SK-N-SH (cell line): ENCODE measurements around the gene SUSD3. TPM values are rescaled to one million over a fixed set of nuclear protein-coding genes. Genes with fewer than 3 reads are reported as not detected.
A peak's percentile ranks its signal among the peaks of the same experiment; 100 is the strongest.

Source experiments
- CTCF ChIA-PET: fragments of 300-600, 350-600 bp; formaldehyde crosslinking; extraction: SDS; loops from one replicate; lab custom pipeline; 2021; lab: Yijun Ruan, JAX
- POLR2A ChIA-PET: fragments of 350-600 bp; sonication (Branson Sonifier 250); formaldehyde crosslinking; extraction: SDS; loops from one replicate; lab custom pipeline; 2020; ENCODE audit warnings: antibody characterized with exemption, inconsistent platforms; lab: Yijun Ruan, JAX
- DNase-seq: peaks from one replicate; pipeline ENCODE4 v3.0.0; 2012
- H2AFZ ChIP-seq: fragments of 200-600 bp; sonication (generic); 2 replicates; pipeline ENCODE4 v1.8.1; 2016; ENCODE audit warnings: antibody characterized with exemption, mild to moderate bottlenecking, low read depth
- H3F3A ChIP-seq: fragments of 200-600 bp; sonication (generic); replicated peaks from 2 replicates; pipeline ENCODE3; 2016; ENCODE audit warnings: antibody characterized with exemption, mild to moderate bottlenecking; ENCODE audit not compliant: insufficient read depth
- H3K27ac ChIP-seq, 2 experiments: fragments of 200-500 bp in 1 of 2; fragments of 200-600 bp in 1 of 2; sonication (Bioruptor generic) in 1 of 2; sonication (generic), shearing (Covaris generic) in 1 of 2; 2 replicates each; pipeline versions ENCODE4 v1.5.1 to v1.6.1; 2014 to 2016; ENCODE audit warnings: low read depth in 2 of 2, inconsistent platforms in 1 of 2, low read length in 1 of 2, mild to moderate bottlenecking in 1 of 2, mixed read lengths in 1 of 2
- H3K27me3 ChIP-seq: fragments of 200-600 bp; sonication (generic), shearing (Covaris generic); 2 replicates; pipeline ENCODE4 v1.6.1; 2016; ENCODE audit warnings: mixed run types; ENCODE audit not compliant: insufficient read depth
- H3K36me3 ChIP-seq, 2 experiments: fragments of 200-500 bp in 1 of 2; fragments of 200-600 bp in 1 of 2; sonication (Bioruptor generic) in 1 of 2; sonication (generic) in 1 of 2; replicated peaks in 1 of 2; 2 replicates each; pipeline versions ENCODE3 to v1.5.1; 2014 to 2016; ENCODE audit warnings: low read length in 1 of 2, mild to moderate bottlenecking in 1 of 2; ENCODE audit not compliant: insufficient read depth in 2 of 2, control insufficient read depth in 1 of 2
- H3K4me1 ChIP-seq, 2 experiments: fragments of 200-500 bp in 1 of 2; fragments of 200-600 bp in 1 of 2; sonication (Bioruptor generic) in 1 of 2; sonication (generic), shearing (Covaris generic) in 1 of 2; 2 replicates each; pipeline versions ENCODE4 v1.5.1 to v1.6.1; 2014 to 2016; ENCODE audit warnings: low read depth in 1 of 2, low read length in 1 of 2, mixed run types in 1 of 2; ENCODE audit not compliant: insufficient read depth in 2 of 2, control insufficient read depth in 1 of 2
- H3K4me2 ChIP-seq: fragments of 200-600 bp; sonication (generic), shearing (Covaris generic); 2 replicates; pipeline ENCODE4 v1.6.1; 2017; ENCODE audit warnings: mixed run types
- H3K4me3 ChIP-seq, 2 experiments: fragments of 200-500 bp in 1 of 2; fragments of 200-600 bp in 1 of 2; sonication (Bioruptor generic) in 1 of 2; sonication (generic), shearing (Covaris generic) in 1 of 2; 2 replicates each; pipeline versions ENCODE4 v1.5.1 to v1.8.1; 2014 to 2016; ENCODE audit warnings: low read depth in 2 of 2, inconsistent platforms in 1 of 2, low read length in 1 of 2, mild to moderate bottlenecking in 1 of 2, mixed read lengths in 1 of 2, moderate library complexity in 1 of 2
- H3K79me2 ChIP-seq: fragments of 200-600 bp; sonication (generic); 2 replicates; pipeline ENCODE4 v1.8.1; 2017; ENCODE audit warnings: mild to moderate bottlenecking; ENCODE audit not compliant: insufficient read depth
- H3K9ac ChIP-seq: fragments of 200-600 bp; sonication (generic); 2 replicates; pipeline ENCODE4 v1.6.1; 2017; ENCODE audit warnings: mixed run types
- H3K9me2 ChIP-seq: fragments of 200-600 bp; sonication (generic); 2 replicates; pipeline ENCODE4 v1.6.1; 2017; ENCODE audit warnings: mixed run types
- H3K9me3 ChIP-seq: fragments of 200-600 bp; sonication (generic); 2 replicates; pipeline ENCODE4 v1.6.1; 2017; ENCODE audit warnings: mixed run types, mild to moderate bottlenecking, moderate library complexity
- H4K20me1 ChIP-seq: fragments of 200-600 bp; sonication (generic); 2 replicates; pipeline ENCODE4 v1.6.1; 2017; ENCODE audit warnings: mild to moderate bottlenecking, mixed run types; ENCODE audit not compliant: insufficient read depth
- ELF1 ChIP-seq: IDR thresholded peaks from 2 replicates; pipeline ENCODE4 v1.4.0; 2012
- EZH2phosphoT487 ChIP-seq: fragments of 200-600 bp; sonication (generic); IDR thresholded peaks from 2 replicates; pipeline ENCODE4 v1.6.1; 2017; ENCODE audit warnings: low read depth, mixed run types, mild to moderate bottlenecking, antibody characterized with exemption, moderate library complexity, borderline replicate concordance
- FOXJ3 ChIP-seq: sonication (generic); formaldehyde crosslinking; IDR thresholded peaks from 2 replicates; pipeline ENCODE4 v1.5.1; 2020; ENCODE audit warnings: mild to moderate bottlenecking, missing genetic modification reagents
- FOXM1 ChIP-seq: IDR thresholded peaks from 2 replicates; pipeline ENCODE4 v1.4.0; 2012; ENCODE audit warnings: low read depth, mild to moderate bottlenecking
- GABPA ChIP-seq: IDR thresholded peaks from 2 replicates; pipeline ENCODE4 v1.4.0; 2012; ENCODE audit warnings: low read depth, mild to moderate bottlenecking
- GATA2 ChIP-seq: sonication (generic); formaldehyde crosslinking; IDR thresholded peaks from 2 replicates; pipeline ENCODE4 v1.5.0; 2020; ENCODE audit warnings: mild to moderate bottlenecking, missing genetic modification reagents
- MXI1 ChIP-seq: IDR thresholded peaks from 2 replicates; pipeline ENCODE4 v1.6.1; 2012; ENCODE audit warnings: mild to moderate bottlenecking, low read depth, low read length, improper control_type of control experiment
- RAD21 ChIP-seq: IDR thresholded peaks from 2 replicates; pipeline ENCODE4 v1.6.1; 2012; ENCODE audit warnings: mild to moderate bottlenecking, low read length
- SMC3 ChIP-seq: IDR thresholded peaks from 2 replicates; pipeline ENCODE4 v1.6.1; 2012; ENCODE audit warnings: low read depth, low read length, improper control_type of control experiment
- TAF1 ChIP-seq: IDR thresholded peaks from 2 replicates; pipeline ENCODE4 v1.6.1; 2012; ENCODE audit warnings: low read depth, mild to moderate bottlenecking, low read length, moderate library complexity, borderline replicate concordance
- TEAD4 ChIP-seq: IDR thresholded peaks from 2 replicates; pipeline ENCODE4 v1.4.0; 2012; ENCODE audit warnings: mild to moderate bottlenecking, borderline replicate concordance; ENCODE audit not compliant: insufficient read depth
- USF1 ChIP-seq: IDR thresholded peaks from 2 replicates; pipeline ENCODE4 v1.4.0; 2012; ENCODE audit warnings: low read depth, borderline replicate concordance
- ZBTB33 ChIP-seq: IDR thresholded peaks from 2 replicates; pipeline ENCODE4 v1.4.0; 2012; ENCODE audit warnings: low read depth, borderline replicate concordance
- WGBS: methylation state at CpG from one replicate; pipeline ENCODE4 v1.1.6; 2017; ENCODE audit warnings: low lambda C conversion rate; 5-methylcytosine and 5-hydroxymethylcytosine counted together
- polyA plus RNA-seq, 3 experiments: library from polyadenylated mRNA; depleted of rRNA; stranded (reverse); fragments of >200 nt; gene quantifications; 2 replicates each; pipeline ENCODE4 v1.2.3, GENCODE V29; 2012
- TF ChIP-seq, protein P1 (sequence below): fragments of 150-350 bp; IDR thresholded peaks from 2 replicates; pipeline ENCODE4 v1.6.1; 2017; ENCODE audit warnings: antibody characterized with exemption, low read length, low read depth, borderline replicate concordance
- TF ChIP-seq, protein P2 (sequence below): fragments of 150-350 bp; IDR thresholded peaks from 2 replicates; pipeline ENCODE4 v1.6.1; 2016; ENCODE audit warnings: mild to moderate bottlenecking, low read depth, low read length

SUSD3 gene
- polyA plus RNA-seq, 1 of the 3 experiments (the other 2 are of a cell fraction) = 0.49 TPM

GRCh38 chr9:93117924-93118862, 59.7 kb downstream of the SUSD3 start:
- H3K27ac ChIP-seq = no peak overlapping the region
- no peaks in the 10 kb centered on the region for H4K20me1 ChIP-seq
- no peak for DNase-seq
- H3K27me3 ChIP-seq = no peaks in the 10 kb centered on the region
- H3F3A ChIP-seq = no peaks in the 10 kb centered on the region
- ChIA-PET POLR2A (no interaction called here), CTCF (interaction anchor here (2.3 to 4.2 kb wide), 3 partner anchors 9 to 115 kb away, joined by 7 to 53 read pairs (median 15); no protein-coding TSS in a partner anchor)
- peaks cover 0 to 15% of the 10 kb centered on the region in 2 experiments; a peak in 2 of 4 replicates for H3K4me1 ChIP-seq
- no peak overlapping the region for H2AFZ ChIP-seq
- H3K79me2 ChIP-seq = no peaks in the 10 kb centered on the region
- no peak overlapping the region for H3K4me3 ChIP-seq
- TF ChIP-seq FOXJ3 = no peak
- TF ChIP-seq ELF1 = no peak
- no peak for TF ChIP-seq MXI1
- TF ChIP-seq EZH2phosphoT487 = no peak
- TF ChIP-seq GATA2 (CRISPR knock-in tag) = no peak
- TF ChIP-seq, protein P1, sequence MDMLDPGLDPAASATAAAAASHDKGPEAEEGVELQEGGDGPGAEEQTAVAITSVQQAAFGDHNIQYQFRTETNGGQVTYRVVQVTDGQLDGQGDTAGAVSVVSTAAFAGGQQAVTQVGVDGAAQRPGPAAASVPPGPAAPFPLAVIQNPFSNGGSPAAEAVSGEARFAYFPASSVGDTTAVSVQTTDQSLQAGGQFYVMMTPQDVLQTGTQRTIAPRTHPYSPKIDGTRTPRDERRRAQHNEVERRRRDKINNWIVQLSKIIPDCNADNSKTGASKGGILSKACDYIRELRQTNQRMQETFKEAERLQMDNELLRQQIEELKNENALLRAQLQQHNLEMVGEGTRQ = no peak
- H3K36me3 ChIP-seq = peaks cover 0 to 9% of the 10 kb centered on the region in 2 experiments
- H3K9me2 ChIP-seq = no peaks in the 10 kb centered on the region
- H3K9me3 ChIP-seq = no peaks in the 10 kb centered on the region
- no peak overlapping the region for H3K9ac ChIP-seq
- 93% methylated on average over 12 of the region's 12 CpGs for WGBS
- H3K4me2 ChIP-seq = no peak overlapping the region

GRCh38 chr9:93118863-93119702, 60.6 kb downstream of the SUSD3 start:
- H3K27ac ChIP-seq = peak overlapping the region; percentile 41 to 79
- no peaks in the 10 kb centered on the region for H3K79me2 ChIP-seq
- DNase-seq = no peak
- no peaks in the 10 kb centered on the region for H3K9me2 ChIP-seq
- H4K20me1 ChIP-seq = no peaks in the 10 kb centered on the region
- H3K9me3 ChIP-seq = no peaks in the 10 kb centered on the region
- H2AFZ ChIP-seq = no peak overlapping the region
- H3K36me3 ChIP-seq = peaks cover 0 to 2% of the 10 kb centered on the region in 2 experiments
- H3K9ac ChIP-seq = no peak overlapping the region
- H3K4me2 ChIP-seq = peak overlapping the region; percentile 26; the same call in 1 of the 2 replicates
- CTCF ChIA-PET = interaction anchor here (1.0 to 4.2 kb wide), 9 partner anchors 10 to 895 kb away, joined by 3 to 53 read pairs (median 4); partner anchors contain the start of gene NINJ1
- no peak overlapping the region for H3K4me3 ChIP-seq
- no peaks in the 10 kb centered on the region for H3F3A ChIP-seq
- no peaks in the 10 kb centered on the region for H3K27me3 ChIP-seq
- 87% methylated on average over 9 of the region's 12 CpGs for WGBS
- POLR2A ChIA-PET = no interaction called here
- TF ChIP-seq, protein P2, sequence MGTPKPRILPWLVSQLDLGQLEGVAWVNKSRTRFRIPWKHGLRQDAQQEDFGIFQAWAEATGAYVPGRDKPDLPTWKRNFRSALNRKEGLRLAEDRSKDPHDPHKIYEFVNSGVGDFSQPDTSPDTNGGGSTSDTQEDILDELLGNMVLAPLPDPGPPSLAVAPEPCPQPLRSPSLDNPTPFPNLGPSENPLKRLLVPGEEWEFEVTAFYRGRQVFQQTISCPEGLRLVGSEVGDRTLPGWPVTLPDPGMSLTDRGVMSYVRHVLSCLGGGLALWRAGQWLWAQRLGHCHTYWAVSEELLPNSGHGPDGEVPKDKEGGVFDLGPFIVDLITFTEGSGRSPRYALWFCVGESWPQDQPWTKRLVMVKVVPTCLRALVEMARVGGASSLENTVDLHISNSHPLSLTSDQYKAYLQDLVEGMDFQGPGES = no peak
- TF ChIP-seq RAD21 (no peak), GABPA (no peak), TEAD4 (no peak), ZBTB33 (no peak), TAF1 (no peak), USF1 (no peak), FOXM1 (no peak), SMC3 (no peak)
- TF ChIP-seq, protein P1 = no peak
- TF ChIP-seq, all 33 proteins: peak for 0
- peaks cover 0 to 15% of the 10 kb centered on the region in 2 experiments; a peak in 2 of 4 replicates for H3K4me1 ChIP-seq
